Measurements from ENCODE around the gene PRORP. TPM values are rescaled to one million over a fixed set of nuclear protein-coding genes. Genes with fewer than 3 reads are reported as not detected.
"Not testable (repeated sequence)": the region's sequence is repeated elsewhere in the genome, so short reads cannot be mapped to it uniquely, and the experiment has no call there.

Gene PRORP
- total RNA-seq, 4 donors from 2014 or later, result 23.6 to 45.4 (median 42.3) TPM

DNA sequence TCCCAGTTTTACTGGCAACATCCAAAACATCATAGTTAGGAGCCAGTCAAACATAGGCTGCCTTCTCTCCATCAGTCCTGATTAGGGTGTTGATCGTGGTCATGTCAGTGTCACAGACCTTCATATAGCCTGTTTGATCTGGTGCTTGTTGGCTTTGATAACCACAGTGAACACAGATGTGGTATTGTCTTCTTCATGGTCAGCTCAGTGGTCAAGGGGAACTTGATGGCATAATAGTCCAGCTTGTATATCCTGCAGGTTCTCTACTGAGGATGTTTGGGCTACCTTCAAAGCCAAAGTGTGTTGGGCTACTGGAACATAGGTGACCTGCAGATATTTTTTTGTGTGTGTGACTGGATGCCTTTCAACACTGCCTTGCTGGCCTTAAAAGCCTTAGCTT lies 21.7 kb downstream of the PRORP start:
- 70 to 95% methylated on average over 1 of the region's 1 CpG for WGBS, 2 donors
- no peak for DNase-seq
- intact Hi-C loops (cut with DNase I), result no loop called here

DNA sequence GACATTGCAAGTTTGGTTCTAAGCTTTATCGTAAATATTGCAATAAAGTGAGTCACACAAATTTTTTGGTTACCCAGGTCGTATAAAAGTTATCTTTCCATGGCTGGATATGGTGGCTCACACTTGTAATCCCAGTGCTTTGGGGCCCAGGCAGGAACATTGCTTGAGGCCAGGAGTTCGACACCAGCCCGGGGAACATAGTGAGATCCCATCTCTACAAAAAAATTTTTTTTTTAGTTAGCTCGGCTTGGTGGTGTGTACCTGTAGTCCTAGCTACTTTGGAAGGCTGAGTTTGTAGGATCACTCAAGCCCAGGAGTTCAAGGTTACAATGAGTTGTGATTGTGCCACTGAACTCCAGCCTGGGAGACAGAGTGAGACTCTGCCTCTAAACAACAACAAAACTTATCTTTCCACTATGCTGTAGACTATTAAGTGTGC lies 24.4 kb downstream of the PRORP start:
- Histone ChIP-seq H3K4me1 (no peaks in the 10 kb centered on the region), H3K36me3 (no peaks in the 10 kb centered on the region), H3K4me3 (replicated peaks in 1 of 3) (no peak overlapping the region), H3K9me3 (no peaks in the 10 kb centered on the region), H3K27me3 (no peaks in the 10 kb centered on the region), H3K27ac (no peak overlapping the region)
- intact Hi-C loops (cut with DNase I), result no loop called here
- no peak for DNase-seq
- no peak for TF ChIP-seq POLR2A (IDR thresholded peaks at IDR 0.05)
- TF ChIP-seq, protein P1, sequence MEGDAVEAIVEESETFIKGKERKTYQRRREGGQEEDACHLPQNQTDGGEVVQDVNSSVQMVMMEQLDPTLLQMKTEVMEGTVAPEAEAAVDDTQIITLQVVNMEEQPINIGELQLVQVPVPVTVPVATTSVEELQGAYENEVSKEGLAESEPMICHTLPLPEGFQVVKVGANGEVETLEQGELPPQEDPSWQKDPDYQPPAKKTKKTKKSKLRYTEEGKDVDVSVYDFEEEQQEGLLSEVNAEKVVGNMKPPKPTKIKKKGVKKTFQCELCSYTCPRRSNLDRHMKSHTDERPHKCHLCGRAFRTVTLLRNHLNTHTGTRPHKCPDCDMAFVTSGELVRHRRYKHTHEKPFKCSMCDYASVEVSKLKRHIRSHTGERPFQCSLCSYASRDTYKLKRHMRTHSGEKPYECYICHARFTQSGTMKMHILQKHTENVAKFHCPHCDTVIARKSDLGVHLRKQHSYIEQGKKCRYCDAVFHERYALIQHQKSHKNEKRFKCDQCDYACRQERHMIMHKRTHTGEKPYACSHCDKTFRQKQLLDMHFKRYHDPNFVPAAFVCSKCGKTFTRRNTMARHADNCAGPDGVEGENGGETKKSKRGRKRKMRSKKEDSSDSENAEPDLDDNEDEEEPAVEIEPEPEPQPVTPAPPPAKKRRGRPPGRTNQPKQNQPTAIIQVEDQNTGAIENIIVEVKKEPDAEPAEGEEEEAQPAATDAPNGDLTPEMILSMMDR (IDR thresholded peaks at IDR 0.05), result no peak
- 99% methylated on average over 5 of the region's 5 CpGs for WGBS, 2 donors

More for the DNA sequence above, 21.7 kb downstream of the PRORP start:
- H3K27ac ChIP-seq, result no peak overlapping the region
- no peak overlapping the region for H3K4me3 ChIP-seq (replicated peaks in 1 of 3)
- no peaks in the 10 kb centered on the region for H3K36me3 ChIP-seq
- H3K27me3 ChIP-seq, result no peaks in the 10 kb centered on the region
- no peaks in the 10 kb centered on the region for H3K9me3 ChIP-seq
- TF ChIP-seq POLR2A (IDR thresholded peaks at IDR 0.05), result no peak
- TF ChIP-seq, protein P1 (IDR thresholded peaks at IDR 0.05), result no peak
- no peaks in the 10 kb centered on the region for H3K4me1 ChIP-seq

DNA sequence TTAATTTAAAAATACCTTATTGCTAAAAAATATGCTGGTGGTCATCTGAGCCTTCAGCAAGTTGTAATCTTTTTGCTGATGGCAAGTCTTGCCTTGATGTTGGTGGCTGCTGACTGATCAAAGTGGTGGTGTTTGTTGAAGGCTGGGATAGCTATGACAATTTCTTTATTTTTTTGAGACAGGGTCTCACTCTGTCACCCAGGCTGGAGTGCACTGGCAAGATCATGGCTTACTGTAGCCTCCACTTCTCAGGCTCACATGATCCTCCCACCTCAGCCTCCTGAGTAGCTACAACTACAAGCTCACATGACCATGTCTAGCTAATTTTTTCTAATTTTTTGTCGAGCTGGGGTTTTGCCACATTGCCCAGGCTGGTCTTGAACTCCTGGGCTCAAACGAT lies 24.8 kb downstream of the PRORP start:
- intact Hi-C loops (cut with DNase I), result no loop called here
- TF ChIP-seq, protein P1 (IDR thresholded peaks at IDR 0.05), result no peak
- TF ChIP-seq POLR2A (IDR thresholded peaks at IDR 0.05), result no peak
- Histone ChIP-seq H3K4me3 (replicated peaks in 1 of 3) (no peak overlapping the region), H3K27me3 (no peaks in the 10 kb centered on the region), H3K27ac (no peak overlapping the region), H3K4me1 (no peaks in the 10 kb centered on the region), H3K36me3 (no peaks in the 10 kb centered on the region), H3K9me3 (no peaks in the 10 kb centered on the region)
- no peak for DNase-seq
- 88 to 95% methylated on average over 2 of the region's 2 CpGs for WGBS, 2 donors

DNA sequence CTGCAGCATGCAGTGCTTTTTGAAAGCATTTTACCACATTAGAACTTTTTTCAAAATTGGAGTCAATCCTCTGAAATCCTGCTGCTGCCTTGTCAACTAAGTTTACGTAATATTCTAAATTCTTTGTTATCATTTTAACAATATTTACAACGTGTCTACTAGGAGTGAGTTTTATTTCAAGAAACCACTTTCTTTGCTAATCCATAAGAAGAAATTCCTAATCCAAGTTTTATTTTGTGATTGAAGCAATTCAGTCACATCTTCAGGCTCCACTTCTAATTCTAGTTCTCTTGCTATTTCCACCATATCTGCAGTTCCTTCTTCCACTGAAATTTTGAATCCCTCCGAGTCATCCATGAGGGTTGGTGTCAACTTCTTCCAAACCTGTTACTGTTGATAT lies 25.4 kb downstream of the PRORP start:
- H3K27me3 ChIP-seq, result no peaks in the 10 kb centered on the region
- 92 to 94% methylated on average over 3 of the region's 3 CpGs for WGBS, 2 donors
- no peak for DNase-seq
- H3K36me3 ChIP-seq, result no peaks in the 10 kb centered on the region
- no peaks in the 10 kb centered on the region for H3K4me1 ChIP-seq
- no peak for TF ChIP-seq POLR2A (IDR thresholded peaks at IDR 0.05)
- TF ChIP-seq, protein P1 (IDR thresholded peaks at IDR 0.05), result no peak
- no peak overlapping the region for H3K27ac ChIP-seq
- no peak overlapping the region for H3K4me3 ChIP-seq (replicated peaks in 1 of 3)
- intact Hi-C loops (cut with DNase I), result no loop called here
- no peaks in the 10 kb centered on the region for H3K9me3 ChIP-seq

DNA sequence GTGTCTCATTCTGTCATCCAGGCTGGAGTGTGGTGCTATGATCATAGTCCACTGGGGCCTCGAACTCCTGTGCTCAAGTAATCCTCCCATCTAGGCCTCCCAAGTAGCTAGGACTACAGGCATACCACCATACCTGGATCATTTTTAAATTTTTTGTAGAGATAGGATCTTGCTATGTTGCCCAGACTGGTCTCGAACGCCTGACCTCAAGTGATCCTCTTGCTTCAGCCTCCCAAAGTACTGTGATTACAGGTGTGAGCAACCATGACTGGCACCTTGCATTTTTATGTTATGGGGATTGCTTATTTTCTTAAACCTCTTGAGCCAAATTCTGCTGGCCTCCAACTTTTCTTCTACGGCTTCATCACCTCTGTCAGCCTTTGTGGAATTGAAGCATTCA lies 26.9 kb downstream of the PRORP start:
- no peaks in the 10 kb centered on the region for H3K27me3 ChIP-seq
- H3K4me1 ChIP-seq, result no peaks in the 10 kb centered on the region
- intact Hi-C loops (cut with DNase I), result no loop called here

DNA sequence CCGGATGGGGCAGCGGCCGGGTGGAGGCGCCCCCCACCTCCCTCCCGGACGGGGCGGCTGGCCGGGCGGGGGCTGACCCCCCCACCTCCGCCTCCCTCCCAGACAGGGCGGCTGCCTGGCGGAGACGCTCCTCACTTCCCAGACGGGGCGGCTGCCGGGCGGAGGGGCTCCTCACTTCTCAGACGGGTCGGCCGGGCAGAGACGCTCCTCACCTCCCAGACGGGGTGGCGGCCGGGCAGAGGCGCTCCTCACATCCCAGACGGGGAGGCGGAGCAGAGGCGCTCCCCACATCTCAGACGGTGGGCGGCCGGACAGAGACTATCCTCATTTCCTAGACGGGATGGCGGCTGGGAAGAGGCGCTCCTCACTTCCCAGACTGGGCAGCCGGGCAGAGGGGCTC lies 30.2 kb downstream of the PRORP start:
- H3K4me3 ChIP-seq (replicated peaks in 1 of 3); H3K36me3 ChIP-seq; H3K27me3 ChIP-seq; intact Hi-C loops (cut with DNase I); H3K9me3 ChIP-seq; DNase-seq; H3K4me1 ChIP-seq; H3K27ac ChIP-seq: not testable (repeated sequence)
- WGBS, 2 donors, result 94 to 99% methylated on average over 12 to 15 of the region's 35 CpGs

More for the DNA sequence above, 26.9 kb downstream of the PRORP start:
- TF ChIP-seq, protein P1 (IDR thresholded peaks at IDR 0.05), result no peak
- no peak for TF ChIP-seq POLR2A (IDR thresholded peaks at IDR 0.05)
- Histone ChIP-seq H3K27ac (no peak overlapping the region), H3K9me3 (no peaks in the 10 kb centered on the region), H3K4me3 (replicated peaks in 1 of 3) (no peak overlapping the region), H3K36me3 (no peaks in the 10 kb centered on the region)
- DNase-seq, result no peak
- 98% methylated on average over 4 of the region's 4 CpGs for WGBS, 2 donors

Data from thyroid gland (tissue), 4 donors.